GM12873 (cell line): ENCODE measurements around the gene INPP4A.

Experiments
- TF ChIP-seq, protein P1 (sequence below): IDR thresholded peaks from 2 replicates; pipeline ENCODE4 v1.5.1; 2012; ENCODE audit warnings: low read depth, mild to moderate bottlenecking, moderate library complexity, low read length, control low read depth; ENCODE audit not compliant: insufficient read depth; ENCODE audit errors: missing control alignments

Gene INPP4A

DNA sequence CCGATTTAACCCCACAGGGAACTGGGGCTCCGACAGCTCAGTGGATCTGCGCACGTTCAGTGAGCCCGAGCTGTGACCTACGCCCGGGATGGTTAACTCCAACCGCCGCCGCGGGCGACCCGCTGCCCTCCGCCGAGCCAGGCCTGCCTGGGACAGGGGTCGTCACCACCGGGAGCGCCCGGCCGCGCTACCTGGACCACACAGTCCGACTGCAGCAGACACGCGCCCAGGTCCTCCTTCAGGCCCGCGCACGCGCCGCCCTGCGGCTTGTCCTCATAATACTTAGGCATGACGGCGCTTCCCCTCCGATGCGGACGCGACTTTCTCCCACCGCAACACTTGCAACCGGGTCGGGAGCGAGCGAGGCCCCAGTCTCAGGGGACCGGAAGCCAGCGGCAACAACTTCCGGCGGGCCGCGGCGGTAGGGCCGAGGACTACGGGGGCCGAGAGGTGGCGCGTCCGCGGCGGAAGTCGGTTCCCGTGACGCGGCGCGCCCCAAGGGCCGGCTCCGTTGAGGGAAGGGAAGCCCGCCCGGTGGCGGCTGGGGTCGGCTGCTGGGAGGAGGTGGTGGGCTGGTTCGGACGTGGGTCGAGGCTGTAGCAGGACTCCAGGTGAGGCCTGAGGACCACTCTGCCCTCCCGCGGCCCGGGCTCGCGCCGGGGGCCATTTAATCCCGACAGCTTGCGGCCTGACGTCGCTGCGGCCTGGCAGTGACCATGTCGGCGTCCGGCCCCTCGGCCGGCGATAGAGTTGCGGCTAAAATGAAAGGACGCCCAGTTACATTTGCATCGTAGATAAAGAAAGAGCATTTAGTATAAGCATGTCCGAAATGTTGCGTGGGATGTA is 163.7 kb downstream of the INPP4A start, which contains the start of the genes COA5 and UNC50:
TSS of gene COA5 (minus strand) at position 397 of the 846 bp plus-strand sequence. CDS start at position 290, 107 bp downstream.
TSS of gene UNC50 (plus strand) at position 474 of the 846 bp plus-strand sequence. CDS start 1,171 bp downstream, outside the sequence.
- TF ChIP-seq, protein P1, sequence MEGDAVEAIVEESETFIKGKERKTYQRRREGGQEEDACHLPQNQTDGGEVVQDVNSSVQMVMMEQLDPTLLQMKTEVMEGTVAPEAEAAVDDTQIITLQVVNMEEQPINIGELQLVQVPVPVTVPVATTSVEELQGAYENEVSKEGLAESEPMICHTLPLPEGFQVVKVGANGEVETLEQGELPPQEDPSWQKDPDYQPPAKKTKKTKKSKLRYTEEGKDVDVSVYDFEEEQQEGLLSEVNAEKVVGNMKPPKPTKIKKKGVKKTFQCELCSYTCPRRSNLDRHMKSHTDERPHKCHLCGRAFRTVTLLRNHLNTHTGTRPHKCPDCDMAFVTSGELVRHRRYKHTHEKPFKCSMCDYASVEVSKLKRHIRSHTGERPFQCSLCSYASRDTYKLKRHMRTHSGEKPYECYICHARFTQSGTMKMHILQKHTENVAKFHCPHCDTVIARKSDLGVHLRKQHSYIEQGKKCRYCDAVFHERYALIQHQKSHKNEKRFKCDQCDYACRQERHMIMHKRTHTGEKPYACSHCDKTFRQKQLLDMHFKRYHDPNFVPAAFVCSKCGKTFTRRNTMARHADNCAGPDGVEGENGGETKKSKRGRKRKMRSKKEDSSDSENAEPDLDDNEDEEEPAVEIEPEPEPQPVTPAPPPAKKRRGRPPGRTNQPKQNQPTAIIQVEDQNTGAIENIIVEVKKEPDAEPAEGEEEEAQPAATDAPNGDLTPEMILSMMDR, result no peak

- TF ChIP-seq, protein P1, result no peak
Measured at GRCh38 chr2:98608962-98609604, 164.4 kb downstream of the INPP4A start.

- TF ChIP-seq, protein P1, result no peak
Measured at GRCh38 chr2:98614024-98614739, 169.5 kb downstream of the INPP4A start.

DNA sequence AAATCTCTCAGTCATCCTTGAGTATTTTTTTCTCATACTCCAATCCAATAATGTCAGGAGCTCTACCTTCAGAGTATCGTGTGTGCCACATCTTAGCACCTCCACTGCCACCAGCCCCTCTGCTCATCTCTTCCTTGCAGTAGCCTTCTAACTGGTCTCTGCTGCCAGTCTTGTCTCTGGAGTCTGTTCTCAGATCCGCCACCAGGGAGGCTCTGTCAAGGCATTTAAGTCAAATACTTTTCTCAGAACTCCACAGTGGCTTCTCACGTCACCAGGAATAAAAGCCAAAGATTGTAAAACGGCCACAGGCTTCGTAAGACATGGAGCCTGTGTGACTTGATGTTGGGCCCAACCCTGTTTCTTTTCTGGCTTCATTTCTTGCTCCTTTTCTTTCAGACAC is 170.8 kb downstream of the INPP4A start:
- TF ChIP-seq, protein P1, result no peak

GRCh38 chr2:98617149-98617548 is 172.5 kb downstream of the INPP4A start:
- TF ChIP-seq, protein P1, result no peak

DNA sequence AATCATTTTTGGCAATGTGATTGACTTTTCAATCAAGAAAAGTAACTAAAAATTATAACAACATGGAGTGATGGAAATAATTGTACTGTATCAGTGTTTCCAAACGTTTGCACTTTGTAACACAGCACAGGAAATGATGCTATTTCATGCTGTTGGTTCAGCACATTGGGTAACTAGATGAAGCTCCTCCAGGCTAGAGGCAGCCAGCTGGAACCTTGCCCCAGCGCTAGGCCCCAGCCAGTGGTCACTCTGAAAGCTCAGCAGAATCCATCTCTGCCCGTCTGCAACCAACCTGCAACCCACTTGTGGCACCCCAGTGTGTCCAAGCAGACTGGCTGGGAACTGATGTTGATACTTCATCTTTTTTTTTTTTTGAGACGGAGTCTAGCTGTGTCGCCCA is 179.0 kb downstream of the INPP4A start:
- TF ChIP-seq, protein P1, result no peak

GRCh38 chr2:98632351-98632750 is 187.7 kb downstream of the INPP4A start:
- TF ChIP-seq, protein P1, result no peak
